Measurements from ENCODE around the gene ZNF550. TPM values are rescaled to one million over a fixed set of nuclear protein-coding genes. Genes with fewer than 3 reads are reported as not detected.

ZNF550 gene
- total and polyA plus RNA-seq, 10 of the 15 experiments (the other 5 are each of a cell fraction or from before 2014, with no cell fraction given) = 2.6 to 14.0 (median 7.4) TPM

GRCh38 chr19:57583521-57584416, 24.1 kb upstream of the ZNF550 start, which contains the start of gene ZIK1 (continued):
- TF ChIP-seq GATAD2B (conservative IDR thresholded peaks at IDR 0.05; ENCODE audit: low read depth) (no peak), LARP7 (IDR thresholded peaks at IDR 0.05) (peak; percentile 59; the same call in 1 of the 2 replicates), TAF1 (IDR thresholded peaks at IDR 0.05; ENCODE audit: borderline replicate concordance, low read depth, low read length) (peak; percentile 37; the same call in 1 of the 2 replicates), SIN3A (IDR thresholded peaks at IDR 0.05; ENCODE audit: low read depth, low read length) (0 out of 2 replicates have a peak, but pooled peaks have one; percentile 40), MAX (IDR thresholded peaks at IDR 0.05; ENCODE audit: low read depth, low read length) (peak; percentile 43; the same call in 1 of the 2 replicates), EP300 (IDR thresholded peaks at IDR 0.05; ENCODE audit: borderline replicate concordance in 1 of 2, control insufficient read depth in 1 of 2, low read depth in 2 of 2, low read length in 2 of 2) (no peak), HDAC2 (IDR thresholded peaks at IDR 0.05) (no peak), ZBTB40 (IDR thresholded peaks at IDR 0.05; ENCODE audit: borderline replicate concordance) (peak; percentile 92), SREBF1 (IDR thresholded peaks at IDR 0.05; ENCODE audit: low read length) (no peak), RB1 (IDR thresholded peaks at IDR 0.05; ENCODE audit: borderline replicate concordance) (no peak), POLR2A (IDR thresholded peaks at IDR 0.05; ENCODE audit: low read depth, low read length) (peak; percentile 68), KDM1A (IDR thresholded peaks at IDR 0.05; ENCODE audit: borderline replicate concordance) (no peak), BMI1 (IDR thresholded peaks at IDR 0.05; ENCODE audit: borderline replicate concordance) (no peak), BACH1 (IDR thresholded peaks at IDR 0.05; ENCODE audit: borderline replicate concordance) (no peak), IKZF1 (conservative IDR thresholded peaks at IDR 0.05) (peak; percentile 66)
